ENCODE data around the gene COX18. TPM values are rescaled to one million over a fixed set of nuclear protein-coding genes. Genes with fewer than 3 reads are reported as not detected.

The COX18 gene, protein sequence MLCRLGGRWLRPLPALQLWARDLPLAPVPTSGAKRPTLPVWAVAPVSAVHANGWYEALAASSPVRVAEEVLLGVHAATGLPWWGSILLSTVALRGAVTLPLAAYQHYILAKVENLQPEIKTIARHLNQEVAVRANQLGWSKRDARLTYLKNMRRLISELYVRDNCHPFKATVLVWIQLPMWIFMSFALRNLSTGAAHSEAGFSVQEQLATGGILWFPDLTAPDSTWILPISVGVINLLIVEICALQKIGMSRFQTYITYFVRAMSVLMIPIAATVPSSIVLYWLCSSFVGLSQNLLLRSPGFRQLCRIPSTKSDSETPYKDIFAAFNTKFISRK
- 22.2 TPM for total RNA-seq

DNA sequence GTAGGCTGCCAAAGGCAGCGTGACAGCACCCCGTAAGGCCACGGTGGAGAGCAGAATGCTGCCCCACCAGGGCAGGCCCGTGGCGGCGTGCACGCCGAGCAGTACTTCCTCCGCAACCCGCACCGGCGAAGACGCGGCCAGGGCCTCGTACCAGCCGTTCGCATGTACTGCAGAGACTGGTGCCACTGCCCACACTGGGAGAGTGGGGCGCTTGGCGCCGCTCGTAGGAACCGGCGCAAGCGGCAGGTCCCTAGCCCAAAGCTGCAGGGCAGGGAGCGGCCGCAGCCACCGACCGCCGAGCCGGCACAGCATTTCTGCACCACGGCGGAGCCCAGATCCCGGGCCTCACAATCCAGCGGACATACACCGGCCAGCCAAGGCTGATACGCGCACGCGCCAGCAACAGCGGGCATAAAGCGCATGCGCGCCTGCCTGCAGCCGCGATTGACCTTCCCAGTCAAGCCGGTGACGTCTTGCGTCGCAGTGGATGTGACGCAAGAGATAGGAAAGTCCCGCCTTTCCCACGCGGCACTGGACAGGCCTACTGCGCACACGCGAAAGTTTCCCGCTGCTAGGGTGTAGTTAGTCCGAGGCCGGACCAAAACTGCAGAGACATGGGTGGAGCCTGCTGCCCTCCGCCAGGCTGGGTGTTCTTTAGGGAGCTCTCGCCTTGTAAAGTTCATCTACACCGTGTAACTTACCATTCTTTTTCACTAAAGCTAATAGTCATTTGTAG is at the start of gene COX18:
TSS of gene COX18 (minus strand) at position 379 of the 736 bp plus-strand sequence. CDS start at position 312, 67 bp downstream.
- peak; percentile 99 for DNase-seq

DNA sequence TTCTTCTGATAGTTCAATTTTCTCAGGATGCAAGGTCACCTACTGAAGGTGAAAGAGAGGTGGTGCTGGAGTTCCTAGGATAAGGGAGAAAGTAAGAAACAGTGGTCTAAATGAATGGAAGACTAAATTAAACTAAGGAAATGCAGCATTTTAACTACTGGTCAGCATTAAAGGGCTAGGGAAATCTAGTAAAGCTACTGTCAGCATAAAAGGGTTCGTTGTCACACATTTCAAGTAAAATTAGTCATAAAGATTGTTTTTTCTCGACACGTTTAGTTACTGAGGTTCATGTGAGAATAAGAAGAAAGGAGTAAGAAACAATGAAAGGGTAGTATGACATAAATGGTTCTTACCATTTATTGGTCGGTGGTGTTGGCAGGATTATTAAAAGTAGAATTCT is 40.0 kb upstream of the COX18 start:
- no peak for DNase-seq

DNA sequence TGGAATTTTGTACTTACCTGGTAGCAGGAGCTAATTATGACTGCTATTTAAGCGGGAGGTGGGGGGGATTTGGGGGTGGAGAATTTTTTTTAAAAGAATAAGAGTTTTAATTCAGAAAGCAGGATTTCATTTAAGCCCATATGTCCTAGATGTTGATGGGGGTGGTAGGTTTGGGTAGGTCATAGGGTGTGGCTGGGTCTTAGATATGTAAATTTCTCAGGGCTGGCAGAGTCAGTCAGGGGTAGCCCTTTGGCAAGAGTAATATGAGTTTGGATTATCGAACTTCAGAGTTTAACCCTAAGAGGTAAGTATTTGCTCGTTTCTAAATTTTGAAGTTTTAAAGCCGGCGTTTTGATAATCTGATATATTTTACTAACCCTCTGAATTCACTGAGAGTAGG is 35.2 kb upstream of the COX18 start:
- no peak for DNase-seq

DNA sequence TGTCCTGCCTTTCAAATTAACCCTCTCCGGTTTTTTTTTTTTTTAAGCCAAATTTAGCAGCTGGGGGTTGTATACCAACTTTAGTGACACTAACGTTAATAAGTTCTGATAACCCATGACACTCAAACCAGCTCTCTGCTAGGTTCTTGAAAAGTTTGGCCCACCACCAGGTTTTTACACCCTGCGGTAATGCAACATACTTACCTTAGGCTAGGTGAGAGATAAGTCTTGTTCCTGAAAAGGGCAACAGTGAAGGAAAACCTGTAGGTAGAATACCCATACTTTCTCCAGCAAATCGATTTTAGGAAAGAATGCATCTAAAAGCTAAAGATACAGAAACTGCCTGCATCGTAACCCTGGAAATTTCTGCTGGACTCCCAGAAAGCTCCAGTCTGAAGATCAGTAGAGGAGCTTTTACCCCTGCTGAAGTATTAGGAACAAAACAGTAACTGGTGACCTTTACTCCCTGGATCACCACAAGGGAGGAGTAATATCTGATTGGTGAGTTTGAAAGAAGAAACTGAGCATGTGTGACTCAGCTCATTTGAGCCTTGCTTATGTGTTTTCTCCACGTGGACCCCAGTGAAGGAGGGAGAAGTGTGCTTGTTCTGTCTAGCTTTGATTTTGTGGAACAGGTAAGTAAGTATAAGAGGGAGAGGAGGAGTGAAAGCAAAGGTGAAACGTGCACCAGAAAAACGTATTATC is 34.4 kb upstream of the COX18 start:
- no peak for DNase-seq

DNA sequence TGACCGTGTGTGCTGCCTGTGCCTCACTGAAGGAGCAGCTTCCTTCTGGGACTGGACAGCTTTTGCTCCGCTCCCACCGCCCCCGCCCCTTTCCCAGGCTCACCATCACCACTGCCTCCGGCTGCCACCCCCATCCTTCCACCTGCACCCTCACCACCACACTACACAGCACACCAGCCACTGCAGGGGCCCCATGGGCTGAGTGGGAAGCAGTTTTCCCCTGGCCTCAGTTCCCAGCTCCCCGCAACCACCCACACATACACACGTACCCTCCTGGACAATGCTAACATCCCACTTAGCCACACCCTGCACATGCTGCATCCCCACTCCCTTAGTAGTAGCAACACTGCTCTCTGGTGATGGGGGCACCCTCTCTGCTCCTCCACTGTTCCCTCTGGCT is 29.6 kb upstream of the COX18 start:
- DNase-seq: no peak

DNA sequence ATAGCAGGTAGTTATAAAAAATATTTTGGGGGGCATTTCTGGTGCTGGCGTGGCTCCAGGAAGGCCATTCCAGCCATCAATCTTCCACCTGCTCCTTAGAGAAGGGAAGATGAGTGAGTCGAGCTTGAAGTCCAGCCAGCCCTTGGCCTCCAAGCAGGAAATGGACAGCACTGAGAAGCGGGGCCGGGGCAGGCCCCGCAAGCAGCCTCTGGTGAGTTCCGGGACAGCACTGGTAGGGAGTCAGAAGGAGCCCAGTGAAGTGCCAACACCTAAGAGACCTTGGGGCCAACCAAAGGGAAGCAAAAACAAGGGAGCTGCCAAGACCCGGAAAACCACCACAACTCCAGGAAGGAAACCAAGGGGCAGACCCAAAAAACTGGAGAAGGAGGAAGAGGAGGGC is 29.2 kb upstream of the COX18 start:
- no peak for DNase-seq

DNA sequence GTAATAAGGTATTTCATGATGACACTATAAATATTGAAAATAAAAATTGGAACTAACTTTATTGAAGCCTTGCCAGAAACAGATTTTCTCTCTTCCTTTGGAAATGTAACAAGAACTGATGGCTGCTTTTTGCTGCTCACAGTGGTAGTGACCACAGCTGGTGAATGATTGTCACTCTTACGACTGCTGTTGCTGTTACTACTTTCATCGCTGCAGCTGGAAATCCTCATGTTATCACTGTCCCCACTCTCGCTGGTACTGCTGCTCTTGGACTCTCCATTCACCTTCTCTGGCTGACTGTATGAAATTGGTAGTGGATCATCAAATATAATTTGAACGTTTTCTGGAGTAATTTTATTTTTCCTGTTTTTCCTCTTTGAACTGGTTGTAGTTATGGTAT is 28.5 kb upstream of the COX18 start:
- no peak for DNase-seq

DNA sequence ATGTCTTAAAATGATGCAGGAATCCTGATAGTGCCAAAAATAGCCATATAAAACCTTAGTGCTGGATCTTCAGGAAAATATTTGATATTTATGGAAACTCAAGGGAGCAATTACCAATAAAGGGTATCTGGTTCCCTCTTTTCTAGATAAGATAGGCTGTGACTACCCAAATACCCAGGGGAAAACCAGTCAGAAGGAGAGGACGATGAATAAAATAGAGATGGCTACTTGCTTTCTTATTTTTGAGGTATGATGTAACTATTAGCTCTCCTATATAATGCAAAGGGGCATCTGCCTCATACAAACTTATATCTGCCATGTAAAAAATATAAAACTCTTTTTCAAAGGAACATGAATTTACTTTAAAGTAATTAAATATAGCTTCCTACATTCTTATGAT is 23.4 kb upstream of the COX18 start:
- no peak for DNase-seq

DNA sequence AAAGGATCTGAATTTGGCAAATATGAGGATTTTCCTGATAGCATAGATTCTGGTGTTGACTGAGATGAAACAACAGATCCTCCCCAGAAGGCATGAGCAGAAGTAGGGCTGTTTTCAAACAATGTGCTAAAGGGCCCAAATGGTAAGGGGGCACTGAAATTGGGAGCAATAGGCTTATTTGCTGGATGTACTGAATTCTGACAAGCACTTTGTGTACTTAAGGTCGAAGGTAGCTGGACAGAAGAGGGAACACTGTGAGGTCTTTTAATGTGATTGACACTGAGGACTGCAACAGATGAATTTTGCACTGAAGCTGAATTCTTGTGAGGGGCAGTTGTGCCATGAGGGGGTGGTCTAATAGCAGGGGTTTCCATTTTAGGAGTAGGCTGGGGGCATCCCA is 21.2 kb upstream of the COX18 start:
- DNase-seq: no peak

DNA sequence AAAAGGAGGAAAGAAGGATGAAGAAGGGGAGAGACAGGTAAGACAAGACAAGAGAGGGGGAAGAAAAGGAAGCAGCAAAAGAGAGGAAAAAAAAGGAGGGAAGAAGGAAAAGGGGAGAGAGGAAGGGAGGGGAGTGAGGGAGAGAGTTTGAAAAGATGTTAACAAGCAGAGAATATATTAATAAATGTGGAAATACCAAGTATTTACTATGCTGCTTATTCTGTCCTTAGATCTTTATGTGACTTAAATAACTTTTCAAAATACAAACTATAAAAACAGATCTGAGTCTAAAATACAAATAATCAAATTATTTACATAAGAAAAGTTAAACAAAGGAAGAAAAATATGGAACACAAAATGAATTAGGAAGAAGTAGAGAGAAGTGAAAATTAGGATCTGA is 18.4 kb upstream of the COX18 start:
- DNase-seq: no peak

DNA sequence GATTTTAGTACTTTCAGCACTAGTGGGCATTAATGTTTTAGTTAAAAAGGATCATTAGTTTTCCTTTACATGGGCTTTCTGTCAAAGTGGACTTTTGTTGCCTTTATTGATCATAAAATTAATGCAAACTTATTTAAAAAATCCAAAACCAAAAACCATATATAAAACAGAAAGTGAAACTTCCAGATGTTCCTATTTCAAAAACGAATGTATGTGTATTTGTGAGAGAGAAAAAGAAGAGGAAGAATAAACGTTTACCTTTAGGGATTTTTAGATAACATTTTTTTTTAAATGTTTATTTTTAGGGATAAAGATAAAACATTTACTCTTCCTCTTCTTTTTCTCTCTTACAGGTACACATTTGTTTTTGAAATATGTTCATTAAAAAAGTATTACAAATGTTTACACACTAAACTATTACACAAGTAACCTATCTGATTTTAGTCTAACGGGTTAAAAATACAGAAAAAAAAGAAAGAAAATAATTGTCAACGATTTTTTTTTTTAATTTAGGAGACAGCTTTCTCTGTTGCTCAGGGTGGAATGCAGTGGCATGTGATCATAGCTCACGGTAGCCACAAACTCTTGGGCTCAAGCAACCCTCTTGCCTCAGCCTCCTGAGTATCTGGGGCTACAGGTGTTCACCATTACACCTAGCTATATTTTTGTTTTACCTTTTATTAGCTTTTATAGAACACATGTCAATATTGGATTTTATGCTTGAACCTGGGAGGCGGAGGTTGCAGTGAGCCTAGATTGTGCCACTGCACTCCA is 16.8 kb upstream of the COX18 start:
- DNase-seq: no peak

DNA sequence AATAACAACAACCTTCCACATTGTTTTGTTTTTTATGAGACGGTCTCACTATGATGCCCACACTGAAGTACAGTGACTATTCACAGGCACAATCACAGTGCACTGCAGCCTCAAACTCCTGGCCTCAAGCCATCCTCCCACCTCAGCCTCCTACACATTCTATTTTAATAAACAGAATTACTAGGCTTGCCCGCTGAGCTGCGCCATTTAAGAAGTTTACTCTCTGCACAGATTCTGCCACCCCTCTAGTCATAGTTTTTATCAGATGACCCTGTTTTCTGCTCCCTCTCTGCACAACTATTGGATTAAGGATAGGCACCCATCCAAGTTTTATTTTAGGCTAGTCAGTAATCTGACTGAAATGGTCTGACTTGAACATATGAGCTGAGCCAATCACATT is 11.3 kb upstream of the COX18 start:
- no peak for DNase-seq

DNA sequence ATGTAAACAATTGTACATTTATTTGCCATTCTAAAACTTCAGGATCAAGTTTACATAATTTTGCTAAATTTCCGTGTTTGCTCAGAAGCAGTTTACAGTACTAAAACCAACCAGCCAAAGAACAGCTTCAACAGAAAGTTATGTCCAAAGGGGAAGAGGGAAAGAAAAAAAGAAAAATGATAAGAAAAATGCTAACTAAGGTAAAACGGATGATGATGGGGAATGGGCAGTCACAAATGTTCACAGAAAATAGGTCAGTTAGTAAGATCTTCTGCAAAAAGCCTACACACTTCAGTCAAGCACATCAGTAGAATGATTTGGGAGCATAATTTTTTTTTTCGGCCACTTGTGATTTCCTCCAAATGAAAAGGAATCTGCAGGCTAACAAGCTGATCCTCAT is 6.3 kb upstream of the COX18 start:
- DNase-seq: no peak

DNA sequence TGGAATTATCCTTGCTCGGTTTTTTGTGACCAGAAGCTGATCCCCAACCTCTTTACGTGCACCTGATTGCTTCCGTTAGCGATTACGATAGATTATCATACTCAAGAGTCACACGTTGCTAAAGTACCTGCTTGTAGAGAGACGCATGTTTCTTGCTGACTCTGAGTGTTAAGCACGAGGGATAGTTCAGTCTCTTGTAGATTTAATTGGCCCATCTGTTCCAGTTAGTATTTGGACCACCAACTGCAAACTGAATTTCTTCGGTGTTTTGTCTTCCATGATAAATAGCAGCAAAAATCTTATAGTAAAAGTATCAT is 516 bp upstream of the COX18 start:
- no peak for DNase-seq

DNA sequence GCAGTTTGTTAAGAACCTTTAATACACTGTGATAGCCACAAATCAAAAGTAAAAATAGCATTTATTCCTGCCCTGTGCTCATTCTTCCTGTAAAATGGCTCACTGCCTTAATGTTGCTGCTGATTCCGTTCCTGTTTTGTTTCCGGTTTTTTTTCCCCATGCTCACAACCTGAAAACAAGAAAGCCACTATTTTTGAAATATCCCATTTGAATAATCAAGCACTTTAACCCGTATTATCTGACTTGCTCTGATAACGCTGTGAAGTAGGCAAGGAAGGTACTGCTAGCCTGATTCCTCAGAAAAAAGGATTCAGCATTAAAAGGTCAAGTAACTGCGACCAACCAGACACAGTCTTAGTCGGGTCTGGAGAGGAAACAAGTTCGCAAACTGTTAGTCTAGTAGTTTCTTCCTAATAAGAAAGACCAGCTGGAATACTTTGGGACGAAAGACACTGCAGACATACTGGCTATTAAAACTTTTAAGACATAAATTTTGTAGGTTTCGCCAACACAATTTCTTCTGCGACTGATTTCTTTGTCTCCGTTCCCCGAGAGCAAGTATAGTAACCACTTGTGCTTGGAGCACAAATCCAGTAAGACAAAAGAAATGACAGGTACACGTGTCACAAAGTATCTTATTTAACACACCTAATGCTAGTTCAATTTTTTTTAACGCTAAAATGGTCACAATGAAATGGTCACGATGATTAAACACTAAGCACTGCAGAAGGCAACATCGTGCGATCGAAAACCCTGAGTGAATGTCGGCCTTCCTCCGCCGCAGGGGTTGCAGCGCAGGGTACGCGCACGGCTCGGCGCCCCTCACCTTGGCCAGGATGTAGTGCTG is 802 bp downstream of the COX18 start:
- DNase-seq: peak; percentile 66

DNA sequence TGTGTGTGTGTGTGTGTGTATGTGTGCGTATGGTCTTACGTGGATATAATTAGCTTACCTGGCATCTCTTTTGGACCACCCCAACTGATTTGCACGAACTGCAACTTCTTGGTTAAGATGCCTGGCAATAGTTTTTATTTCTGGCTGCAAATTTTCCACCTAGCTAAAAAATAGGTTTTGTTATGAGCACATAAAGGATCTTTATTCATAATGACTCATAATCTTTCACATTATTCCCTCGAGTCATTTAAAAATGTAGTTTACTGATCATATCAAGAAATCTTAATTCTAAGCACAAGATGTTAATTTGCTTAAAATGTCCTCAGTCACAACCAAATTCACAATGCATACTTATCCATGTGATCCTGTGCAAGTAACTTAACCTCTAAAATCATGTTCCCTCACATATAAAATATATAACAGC is 1.5 kb downstream of the COX18 start:
- no peak for DNase-seq

DNA sequence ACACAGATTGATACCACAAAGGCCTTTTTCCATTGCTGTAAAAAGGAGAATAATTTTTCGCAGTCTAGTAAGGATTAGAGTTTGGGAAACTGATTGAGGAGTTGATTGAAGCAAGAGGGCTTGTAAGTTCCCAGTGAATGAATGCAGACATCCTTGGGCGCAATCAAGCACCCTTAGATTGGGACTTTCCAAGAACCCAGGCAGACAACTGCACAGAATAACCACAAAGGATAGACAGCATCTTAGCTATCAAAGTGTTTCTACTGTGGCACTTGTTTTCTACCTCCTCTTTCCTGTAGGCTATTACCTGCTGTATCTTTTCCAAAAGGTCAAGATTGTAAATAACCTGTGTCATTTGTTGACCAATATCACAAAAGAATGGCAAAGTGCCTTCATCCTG is 2.6 kb downstream of the COX18 start:
- DNase-seq: no peak

DNA sequence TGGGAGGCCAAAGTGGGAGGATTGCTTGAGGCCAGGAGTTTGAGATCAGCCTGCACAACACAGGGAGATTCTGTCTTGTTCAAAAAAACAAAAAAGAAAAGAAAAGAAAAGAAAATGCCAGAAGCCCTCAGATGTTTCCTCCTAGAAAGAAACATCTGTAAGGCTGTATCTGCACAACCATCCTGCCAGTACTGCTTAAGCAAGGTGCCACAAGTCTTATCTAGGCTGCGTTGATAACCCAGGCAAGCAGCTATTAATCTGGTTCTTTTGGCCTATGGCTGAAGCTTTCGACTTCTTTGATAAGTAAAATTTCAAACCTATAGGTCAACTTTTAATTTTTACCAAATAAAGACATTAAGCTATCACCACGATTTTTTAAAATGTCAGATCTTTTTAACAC is 3.1 kb downstream of the COX18 start:
- DNase-seq: no peak

DNA sequence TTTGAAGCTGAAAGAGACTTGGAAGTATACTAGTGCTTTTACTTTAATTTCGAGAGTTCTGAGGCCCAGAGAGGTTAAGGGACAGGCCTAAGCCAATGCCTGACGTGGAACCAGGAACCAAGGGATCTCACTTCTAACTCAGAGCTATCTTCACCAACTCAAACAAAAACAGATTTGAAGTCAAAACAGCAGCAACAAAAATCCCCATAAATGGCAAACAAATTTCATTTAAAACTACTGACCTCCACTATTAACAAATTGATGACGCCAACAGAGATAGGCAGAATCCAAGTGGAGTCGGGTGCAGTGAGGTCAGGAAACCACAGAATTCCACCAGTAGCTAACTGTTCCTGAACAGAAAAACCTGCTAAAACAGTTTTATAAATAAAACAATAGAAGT is 5.0 kb downstream of the COX18 start:
- no peak for DNase-seq

DNA sequence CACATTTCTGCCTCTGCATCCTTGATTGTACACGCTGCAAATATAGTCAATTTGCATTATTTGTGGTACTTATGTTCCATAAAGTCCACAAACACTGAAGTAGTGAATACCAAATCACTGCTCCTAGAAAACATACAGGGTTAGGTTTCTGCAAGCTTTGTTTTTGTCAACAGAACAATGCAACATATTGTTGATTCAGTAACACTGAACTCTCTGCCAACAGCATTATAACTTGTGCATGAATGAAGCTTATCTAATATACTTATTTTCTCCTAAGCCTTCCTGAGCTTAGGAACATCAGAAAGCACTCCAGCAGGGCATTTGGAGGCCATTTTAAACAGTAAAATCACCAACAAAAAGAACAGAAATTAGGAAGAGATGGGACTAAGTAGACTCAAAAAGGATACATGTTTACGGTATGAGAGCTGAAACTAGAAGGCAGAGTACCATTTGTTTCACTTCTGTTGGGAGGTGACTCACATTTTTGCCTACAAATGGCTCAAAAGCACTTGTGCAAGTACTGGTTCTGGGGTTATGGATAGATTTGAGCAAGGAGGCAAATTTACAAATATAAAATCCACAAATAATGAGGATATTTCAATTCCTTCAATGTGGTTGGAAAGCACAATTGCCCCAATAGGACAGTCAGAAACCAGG is 14.1 kb downstream of the COX18 start:
- DNase-seq: no peak

DNA sequence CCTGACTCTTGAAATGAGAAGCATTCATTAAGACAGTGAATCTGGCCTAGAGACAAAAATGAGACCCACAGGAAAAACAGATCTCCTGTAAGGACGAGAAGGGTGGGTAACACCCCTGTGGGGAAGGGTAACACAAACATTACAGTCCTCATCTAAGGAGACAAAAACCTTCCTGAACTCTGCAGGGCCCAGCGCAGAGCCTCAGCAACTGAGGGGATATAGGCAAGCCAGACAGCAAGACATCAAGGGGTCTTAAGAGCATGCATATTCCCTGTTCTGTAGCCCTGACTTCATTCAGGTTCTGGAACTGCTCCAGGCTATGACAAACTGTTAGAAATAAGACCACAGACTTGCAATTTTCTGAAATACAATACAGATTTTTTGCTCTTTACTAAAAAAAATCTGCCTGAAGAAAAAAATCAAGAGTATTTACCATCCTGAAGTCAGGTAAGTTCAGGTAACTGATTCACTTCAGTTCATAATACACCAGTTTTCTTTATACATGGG is 15.5 kb downstream of the COX18 start:
- DNase-seq: no peak

Measured in tongue (tissue), 2 donors.